Lung (tissue), 12 donors: Measurements from ENCODE around the gene FOXN1. TPM values are rescaled to one million over a fixed set of nuclear protein-coding genes. Genes with fewer than 3 reads are reported as not detected.

ENCODE experiments used
- ATAC-seq: fragments of 200-7000 bp; cut with Tn5 transposase; one replicate; pipeline ENCODE4 v1.9.1; 2020; ENCODE audit warnings: moderate number of reproducible peaks; ENCODE audit not compliant: insufficient read depth, low FRiP score
- DNase-seq, 3 donors: peaks; one replicate each; pipeline ENCODE4 v3.0.0-alpha.2; 2013 to 2017
- H3K27ac ChIP-seq, 2 donors: one replicate each; pipeline ENCODE4 v1.5.1; 2013; ENCODE audit warnings: mild to moderate bottlenecking in 2 of 2, moderate library complexity in 2 of 2, control low read depth in 1 of 2, inconsistent platforms in 1 of 2, low read depth in 1 of 2, low read length in 1 of 2
- H3K27me3 ChIP-seq, 3 donors: one replicate each; pipeline ENCODE4 v1.5.1; 2013; ENCODE audit warnings: low read length in 2 of 3; ENCODE audit not compliant: control insufficient read depth in 3 of 3, insufficient read depth in 3 of 3
- H3K36me3 ChIP-seq, 4 donors: one replicate each; pipeline ENCODE4 v1.5.1; 2013; ENCODE audit warnings: low read length in 4 of 4, mild to moderate bottlenecking in 1 of 4, moderate library complexity in 1 of 4; ENCODE audit not compliant: control insufficient read depth in 4 of 4, insufficient read depth in 4 of 4
- H3K4me1 ChIP-seq, 5 donors: one replicate each; pipeline ENCODE4 v1.5.1; 2013; ENCODE audit warnings: low read length in 5 of 5, mild to moderate bottlenecking in 2 of 5, moderate library complexity in 1 of 5; ENCODE audit not compliant: control insufficient read depth in 5 of 5, insufficient read depth in 5 of 5
- H3K4me3 ChIP-seq: one replicate; pipeline ENCODE4 v1.5.1; 2013; ENCODE audit warnings: mild to moderate bottlenecking, control low read depth, moderate library complexity
- H3K9ac ChIP-seq, 2 donors: one replicate each; pipeline ENCODE4 v1.5.1; 2013; ENCODE audit warnings: low read length in 2 of 2, control low read depth in 1 of 2; ENCODE audit not compliant: insufficient read depth in 1 of 2
- H3K9me3 ChIP-seq, 4 donors: one replicate each; pipeline ENCODE4 v1.5.1; 2013; ENCODE audit warnings: low read length in 3 of 4, mild to moderate bottlenecking in 1 of 4, moderate library complexity in 1 of 4; ENCODE audit not compliant: control insufficient read depth in 4 of 4, insufficient read depth in 3 of 4
- WGBS, 2 donors: extraction: QIAGEN DNeasy Blood & Tissue Kit; methylation state at CpG; one replicate each; pipeline ENCODE4 v1.1.7; 2013; 5-methylcytosine and 5-hydroxymethylcytosine counted together
- polyA plus RNA-seq, 2 donors: library from polyadenylated mRNA; stranded (reverse); fragments of 200-250 nt; gene quantifications; one replicate each; pipeline ENCODE4 v1.2.1, GENCODE V29; 2013
- total RNA-seq, 2 donors: library from RNA; depleted of rRNA in 1 of 2; stranded (reverse); fragments of >200 nt in 1 of 2; gene quantifications; one replicate each; pipeline ENCODE4 v1.2.1, GENCODE V29; 2014 to 2021
- TF ChIP-seq, protein P1 (sequence below): IDR thresholded peaks from 2 replicates; pipeline ENCODE4 v1.5.1; 2012; ENCODE audit warnings: mild to moderate bottlenecking; ENCODE audit errors: control extremely low read depth, extremely low read depth
- donor health status: control.
- donor health status: control.
- donor health status: Bipolar disorder and iron deficiency.
- donor health status: healthy.
- donor health status: DM: yes; HTN: yes; CAD: no.

FOXN1 gene
- total and polyA plus RNA-seq, 4 donors, result 0.13 to 0.25 (median 0.18) TPM; not detected in 1

DNA sequence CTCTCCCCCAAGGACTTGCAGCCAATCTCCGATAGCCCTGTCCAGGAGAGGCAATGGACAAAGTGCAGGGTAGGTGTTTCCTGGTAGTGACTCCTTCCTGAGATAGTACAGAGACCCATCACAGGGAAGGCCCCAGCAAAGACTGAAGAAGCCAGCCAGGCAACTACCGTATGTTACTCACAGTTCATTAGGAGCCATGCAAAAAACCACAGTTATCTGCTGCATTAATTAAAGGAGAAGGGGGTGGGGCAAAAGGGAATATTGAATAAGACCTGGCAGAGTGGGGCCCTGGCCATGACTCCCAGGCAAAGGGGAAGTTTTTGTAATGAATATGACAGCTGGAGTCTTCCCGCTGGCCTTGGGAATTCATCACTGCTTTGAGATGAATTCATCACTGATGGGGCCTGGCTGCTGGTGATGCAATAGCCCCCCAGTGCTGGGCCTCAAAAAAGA is 35.2 kb upstream of the FOXN1 start:
- Histone ChIP-seq H3K9ac (no peak overlapping the region), H3K27me3 (peaks cover 0 to 2% (median 0%) of the 10 kb centered on the region in 3 donors), H3K4me3 (no peak overlapping the region), H3K4me1 (peaks cover 0 to 25% (median 14%) of the 10 kb centered on the region in 5 donors), H3K36me3 (no peaks in the 10 kb centered on the region), H3K9me3 (no peaks in the 10 kb centered on the region), H3K27ac (no peak overlapping the region)
- ATAC-seq, result no peak
- TF ChIP-seq, protein P1, sequence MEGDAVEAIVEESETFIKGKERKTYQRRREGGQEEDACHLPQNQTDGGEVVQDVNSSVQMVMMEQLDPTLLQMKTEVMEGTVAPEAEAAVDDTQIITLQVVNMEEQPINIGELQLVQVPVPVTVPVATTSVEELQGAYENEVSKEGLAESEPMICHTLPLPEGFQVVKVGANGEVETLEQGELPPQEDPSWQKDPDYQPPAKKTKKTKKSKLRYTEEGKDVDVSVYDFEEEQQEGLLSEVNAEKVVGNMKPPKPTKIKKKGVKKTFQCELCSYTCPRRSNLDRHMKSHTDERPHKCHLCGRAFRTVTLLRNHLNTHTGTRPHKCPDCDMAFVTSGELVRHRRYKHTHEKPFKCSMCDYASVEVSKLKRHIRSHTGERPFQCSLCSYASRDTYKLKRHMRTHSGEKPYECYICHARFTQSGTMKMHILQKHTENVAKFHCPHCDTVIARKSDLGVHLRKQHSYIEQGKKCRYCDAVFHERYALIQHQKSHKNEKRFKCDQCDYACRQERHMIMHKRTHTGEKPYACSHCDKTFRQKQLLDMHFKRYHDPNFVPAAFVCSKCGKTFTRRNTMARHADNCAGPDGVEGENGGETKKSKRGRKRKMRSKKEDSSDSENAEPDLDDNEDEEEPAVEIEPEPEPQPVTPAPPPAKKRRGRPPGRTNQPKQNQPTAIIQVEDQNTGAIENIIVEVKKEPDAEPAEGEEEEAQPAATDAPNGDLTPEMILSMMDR, result no peak
- no peak for DNase-seq
- WGBS, 2 donors, result 35 to 69% methylated on average over 3 of the region's 3 CpGs

DNA sequence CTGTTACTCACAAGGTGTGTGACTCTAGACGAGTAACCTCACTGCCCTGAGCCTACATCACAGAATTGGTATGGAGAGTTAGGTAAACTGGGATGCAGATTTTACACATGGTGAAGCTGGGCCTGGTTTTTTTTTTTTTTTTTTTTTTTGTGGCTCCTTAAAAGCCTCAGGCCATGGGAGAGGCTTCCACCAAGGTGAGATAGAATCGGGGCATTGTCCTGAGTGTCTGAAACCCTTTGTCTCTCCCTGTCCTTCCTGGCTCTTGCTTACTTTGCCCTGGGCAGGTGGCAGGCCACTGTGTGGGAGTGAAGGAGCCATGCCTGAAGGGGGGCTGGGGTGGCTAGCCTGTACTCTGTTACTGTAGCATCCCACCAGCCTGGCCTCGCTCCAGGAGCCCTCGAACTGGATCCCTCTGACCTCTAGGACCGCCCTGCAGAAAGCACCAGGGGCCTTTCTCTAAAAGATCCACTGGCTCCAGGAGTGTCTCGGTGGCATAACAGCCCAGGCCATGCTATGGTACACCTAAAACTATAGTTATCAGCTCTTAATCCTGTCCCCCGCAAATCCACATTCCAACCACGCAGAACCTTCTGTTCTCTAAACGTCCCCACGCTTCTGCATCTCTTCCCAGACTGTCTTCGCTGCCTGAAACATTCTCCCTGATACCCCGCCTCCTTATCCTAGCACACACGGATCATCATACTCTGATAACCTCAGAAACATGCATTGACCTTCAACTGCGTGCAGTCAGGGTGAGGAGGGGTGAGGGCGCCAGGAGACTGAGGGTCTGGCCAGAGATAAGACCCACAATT is 34.4 kb upstream of the FOXN1 start:
- TF ChIP-seq, protein P1, result no peak
- ATAC-seq, result no peak

DNA sequence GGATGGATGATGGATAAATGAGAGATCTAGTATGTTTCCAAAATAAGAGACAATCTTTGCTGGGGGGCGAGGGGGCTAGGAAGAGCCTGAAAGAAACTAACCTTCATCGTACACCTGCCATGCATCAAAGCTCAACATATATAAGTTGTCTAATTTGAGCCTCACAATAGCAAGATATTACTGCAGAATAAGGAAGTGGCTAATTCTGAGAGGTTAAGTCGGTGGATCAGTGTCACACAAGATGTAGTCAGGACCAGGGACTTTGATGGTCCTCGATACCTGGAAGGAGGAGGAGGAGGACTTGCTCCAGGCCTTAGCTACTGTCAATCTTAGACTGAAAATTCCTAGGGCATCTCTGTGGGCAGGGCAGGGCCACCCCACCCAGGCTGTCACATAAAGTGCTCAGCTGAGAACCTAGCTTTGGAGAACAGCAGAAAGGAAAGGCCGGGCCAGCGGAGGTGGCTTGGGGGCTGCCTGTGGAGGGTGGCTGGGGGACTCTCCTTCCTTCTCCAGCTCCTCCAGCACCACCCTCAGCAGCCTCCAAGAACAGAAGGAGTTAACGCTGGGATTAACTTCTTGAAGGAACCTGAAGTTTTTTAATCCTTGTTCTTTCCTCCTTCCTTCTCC is 33.2 kb upstream of the FOXN1 start:
- H3K9me3 ChIP-seq, result no peaks in the 10 kb centered on the region
- H3K27me3 ChIP-seq, result peaks cover 0 to 2% (median 0%) of the 10 kb centered on the region in 3 donors
- no peak overlapping the region for H3K27ac ChIP-seq
- H3K4me3 ChIP-seq, result no peak overlapping the region
- TF ChIP-seq, protein P1, result no peak
- WGBS, 2 donors, result 84 to 86% methylated on average over 7 of the region's 7 CpGs
- ATAC-seq (no peak), DNase-seq (no peak)
- H3K36me3 ChIP-seq, result no peaks in the 10 kb centered on the region
- H3K4me1 ChIP-seq, result peaks cover 0 to 12% (median 8%) of the 10 kb centered on the region in 5 donors
- H3K9ac ChIP-seq, result no peak overlapping the region

More for the DNA sequence above, 34.4 kb upstream of the FOXN1 start:
- peaks cover 0 to 17% (median 9%) of the 10 kb centered on the region in 5 donors for H3K4me1 ChIP-seq
- 84 to 89% methylated on average over 15 of the region's 15 CpGs for WGBS, 2 donors
- H3K27ac ChIP-seq, result no peak overlapping the region
- H3K27me3 ChIP-seq, result peaks cover 0 to 2% (median 0%) of the 10 kb centered on the region in 3 donors
- H3K9ac ChIP-seq, result no peak overlapping the region
- no peak for DNase-seq
- no peak overlapping the region for H3K4me3 ChIP-seq
- no peaks in the 10 kb centered on the region for H3K36me3 ChIP-seq
- no peaks in the 10 kb centered on the region for H3K9me3 ChIP-seq
